SHP77 treated with DMSO at 0.1 percent for 48 hours (cell line): Measurements from ENCODE around the gene UVSSA.
"Not testable (repeated sequence)": the region's sequence is repeated elsewhere in the genome, so short reads cannot be mapped to it uniquely, and the experiment has no call there.

Experiments used
- DNase-seq: peaks from one replicate; lab custom pipeline; 2025; lab: John Stamatoyannopoulos, UW

UVSSA gene

DNA sequence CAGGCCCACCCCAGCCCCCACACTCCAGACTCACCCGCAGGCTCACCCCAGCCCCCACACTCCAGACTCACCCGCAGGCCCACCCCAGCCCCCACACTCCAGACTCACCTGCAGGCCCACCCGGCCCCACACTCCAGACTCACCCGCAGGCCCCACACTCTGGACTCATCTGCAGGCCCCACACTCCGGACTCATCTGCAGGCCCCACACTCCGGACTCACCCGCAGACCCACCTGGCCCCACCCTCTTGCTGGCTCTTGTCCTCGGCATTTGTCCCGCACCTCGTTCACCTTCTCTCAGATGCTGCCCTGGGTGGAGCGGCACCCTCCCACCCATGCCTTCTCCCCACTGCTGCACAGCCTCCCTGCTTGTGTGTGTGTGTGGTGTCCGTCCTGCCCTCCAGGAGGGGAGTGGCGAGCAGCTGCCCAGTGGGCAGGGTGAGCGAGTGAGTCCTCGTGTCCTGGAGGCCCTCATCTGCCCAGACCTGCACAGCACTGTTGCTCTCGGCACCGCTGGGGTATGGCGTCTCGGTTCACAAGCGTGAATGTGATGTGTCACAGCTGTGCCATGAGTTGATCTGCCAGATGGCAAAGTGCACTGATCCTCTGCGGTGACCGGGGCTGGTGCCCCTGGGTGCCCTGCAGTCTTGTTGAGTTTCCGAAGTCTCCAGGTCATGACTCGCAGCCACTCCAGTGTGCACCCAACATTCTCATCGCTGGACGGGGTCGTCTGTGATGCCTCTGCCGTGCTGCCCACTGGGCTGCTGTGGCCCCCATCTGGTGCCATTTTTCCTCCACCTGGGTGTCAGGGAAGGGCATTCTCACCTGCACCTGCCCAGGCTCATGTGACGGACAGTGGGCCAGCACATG lies 29.6 kb upstream of the UVSSA start:
- DNase-seq: no peak

GRCh38 chr4:1318046-1318375 lies 29.0 kb upstream of the UVSSA start:
- DNase-seq: no peak

- no peak for DNase-seq
Observed at GRCh38 chr4:1318488-1319213, 28.4 kb upstream of the UVSSA start.

DNA sequence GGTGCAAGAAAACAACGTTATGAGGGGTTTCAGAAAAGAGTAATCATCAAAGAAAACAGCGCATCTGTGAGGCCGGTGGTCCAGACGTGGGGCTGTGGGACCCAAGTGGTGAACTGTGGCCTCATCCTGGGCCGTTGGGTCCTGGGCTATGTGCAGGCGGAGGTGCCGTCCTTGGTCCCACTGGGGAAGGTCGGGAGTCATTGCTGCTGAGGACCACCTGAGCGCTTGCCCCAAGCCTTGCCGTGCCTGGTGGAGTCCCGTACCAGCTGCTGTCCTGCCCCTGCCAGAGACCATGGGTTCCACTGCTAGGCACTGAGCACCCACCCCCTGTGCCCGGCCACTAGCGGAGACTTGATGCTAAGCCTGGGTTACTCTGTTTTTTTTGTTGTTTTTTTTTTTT lies 25.5 kb upstream of the UVSSA start:
- DNase-seq: no peak

DNA sequence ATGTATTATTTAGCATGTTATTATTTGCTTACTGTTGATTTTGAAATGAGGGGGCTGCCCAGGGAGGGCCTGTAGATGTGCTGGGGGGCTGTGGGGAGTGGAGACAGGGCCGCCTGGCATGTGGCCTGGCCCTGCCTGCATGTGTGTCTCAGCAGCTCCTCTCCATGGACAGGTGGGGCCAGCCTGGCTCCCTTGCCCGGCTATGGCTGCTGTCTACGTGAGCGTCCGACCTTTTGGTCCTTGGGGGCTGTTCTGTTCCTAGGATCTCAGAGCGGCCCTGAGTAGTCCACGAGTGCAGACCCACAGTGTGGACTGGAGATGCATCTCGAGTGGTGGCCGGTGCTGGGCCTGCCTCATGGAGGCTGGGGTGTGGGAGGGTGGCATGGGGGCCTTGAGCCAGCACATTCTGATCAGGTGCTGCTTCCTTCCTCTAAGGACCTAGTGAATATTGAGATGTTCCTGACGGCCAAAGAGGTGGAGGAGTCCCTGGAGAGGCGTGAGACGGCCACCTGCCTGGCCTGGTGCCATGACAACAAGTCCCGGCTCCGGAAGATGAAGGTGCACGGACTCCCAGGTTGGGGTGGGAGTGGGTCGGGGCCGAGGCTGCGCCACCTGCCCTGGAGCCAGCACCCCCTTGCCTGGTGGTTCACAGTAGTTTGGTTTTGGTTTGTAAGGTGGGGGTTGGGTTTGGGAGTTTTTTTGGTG lies 24.9 kb upstream of the UVSSA start:
- DNase-seq: no peak

DNA sequence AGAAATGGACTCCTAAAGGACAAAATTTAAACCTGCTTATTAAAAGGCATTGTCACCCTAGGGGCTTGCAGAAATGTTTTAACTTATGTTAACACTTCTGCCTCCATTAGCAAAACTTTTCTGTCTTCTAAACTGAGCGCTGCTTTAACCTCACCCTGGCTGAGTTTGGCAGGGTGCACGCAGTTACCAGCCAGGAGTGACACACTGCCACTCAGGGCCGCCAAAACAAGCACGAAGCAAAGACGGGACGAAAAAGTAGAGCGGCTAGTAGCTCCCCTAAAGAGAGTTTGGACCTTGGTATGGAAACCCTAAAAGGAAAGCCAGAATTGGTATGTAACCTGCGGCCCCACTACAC lies 23.8 kb upstream of the UVSSA start:
- no peak for DNase-seq

GRCh38 chr4:1323635-1324442 lies 23.2 kb upstream of the UVSSA start:
- no peak for DNase-seq

DNA sequence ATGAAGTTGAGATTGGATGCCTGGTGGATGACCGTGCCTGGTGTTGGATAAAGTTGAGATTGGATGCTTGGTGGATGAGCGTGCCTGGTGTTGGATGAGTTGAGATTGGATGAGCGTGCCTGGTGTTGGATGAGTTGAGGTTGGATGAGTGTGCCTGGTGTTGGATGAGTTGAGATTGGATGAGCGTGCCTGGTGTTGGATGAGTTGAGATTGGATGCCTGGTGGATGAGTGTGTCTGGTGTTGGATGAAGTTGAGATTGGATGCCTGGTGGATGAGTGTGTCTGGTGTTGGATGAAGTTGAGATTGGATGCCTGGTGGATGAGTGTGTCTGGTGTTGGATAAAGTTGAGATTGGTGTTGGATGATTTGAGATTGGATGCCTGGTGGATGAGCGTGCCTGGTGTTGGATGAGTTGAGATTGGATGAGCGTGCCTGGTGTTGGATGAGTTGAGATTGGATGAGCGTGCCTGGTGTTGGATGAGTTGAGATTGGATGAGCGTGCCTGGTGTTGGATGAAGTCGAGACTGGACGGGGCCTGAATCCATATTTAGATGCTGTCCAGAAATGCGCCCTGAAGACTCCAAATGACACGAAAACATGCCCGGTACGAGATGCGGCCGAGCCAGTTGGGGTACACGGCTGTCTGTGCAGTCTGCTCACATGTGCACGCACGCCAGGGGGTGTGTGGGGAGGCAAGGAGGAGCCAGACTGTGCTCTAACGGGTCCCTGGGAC lies 22.4 kb upstream of the UVSSA start:
- not testable (repeated sequence) for DNase-seq

DNA sequence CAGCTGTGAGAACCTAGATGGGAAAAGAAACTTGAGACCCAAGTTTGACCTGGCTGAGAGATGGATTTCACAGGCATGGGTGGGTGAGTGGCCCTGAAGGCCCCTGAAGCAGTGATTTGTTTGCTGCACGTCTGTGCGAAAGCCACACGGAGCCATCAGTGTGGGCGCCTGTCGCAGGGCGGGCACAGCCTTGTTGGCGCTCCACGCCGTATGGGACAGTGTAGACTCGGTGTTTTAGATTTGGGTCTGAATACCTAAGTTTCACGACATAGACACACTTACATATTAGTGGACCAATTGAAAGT lies 21.9 kb upstream of the UVSSA start:
- DNase-seq: no peak

- DNase-seq: no peak
Observed at GRCh38 chr4:1325681-1326635, 21.1 kb upstream of the UVSSA start.

DNA sequence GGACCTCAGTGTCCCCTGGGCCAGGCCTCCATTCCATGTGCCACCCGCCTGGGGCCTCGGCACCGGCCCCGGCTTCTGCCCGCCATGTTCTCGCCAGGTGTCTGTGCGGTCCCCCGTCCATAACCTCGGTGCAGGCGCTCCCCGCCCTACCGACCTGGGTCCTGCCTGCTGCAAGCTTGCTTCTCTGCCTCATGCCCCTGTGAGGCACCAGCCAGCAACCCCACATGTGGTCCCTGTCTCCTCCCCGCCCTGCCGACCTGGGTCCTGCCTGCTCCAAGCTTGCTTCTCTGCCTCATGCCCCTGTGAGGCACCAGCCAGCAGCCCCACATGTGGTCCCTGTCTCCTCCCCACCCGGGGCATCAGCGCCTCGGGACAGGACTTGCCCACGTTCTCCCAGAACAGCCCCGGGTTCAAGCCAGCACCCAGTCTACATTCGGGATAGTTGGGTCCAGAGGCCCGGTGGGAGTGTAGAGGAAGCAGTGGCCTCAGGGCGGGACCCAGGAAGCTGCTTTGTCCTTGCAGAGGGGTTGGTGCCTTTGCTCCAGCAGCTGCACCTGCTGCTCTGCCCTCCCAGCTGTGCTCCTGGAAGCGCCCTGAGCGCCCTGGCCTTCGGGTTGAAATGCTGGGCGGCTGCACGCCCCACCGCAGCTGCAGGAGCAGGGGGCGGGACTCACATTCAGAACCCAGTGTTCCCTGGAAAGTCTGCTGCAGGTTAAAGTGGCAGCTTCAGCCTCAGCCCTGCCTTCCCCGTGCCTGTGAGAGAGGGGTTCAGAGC lies 20.1 kb upstream of the UVSSA start:
- no peak for DNase-seq

DNA sequence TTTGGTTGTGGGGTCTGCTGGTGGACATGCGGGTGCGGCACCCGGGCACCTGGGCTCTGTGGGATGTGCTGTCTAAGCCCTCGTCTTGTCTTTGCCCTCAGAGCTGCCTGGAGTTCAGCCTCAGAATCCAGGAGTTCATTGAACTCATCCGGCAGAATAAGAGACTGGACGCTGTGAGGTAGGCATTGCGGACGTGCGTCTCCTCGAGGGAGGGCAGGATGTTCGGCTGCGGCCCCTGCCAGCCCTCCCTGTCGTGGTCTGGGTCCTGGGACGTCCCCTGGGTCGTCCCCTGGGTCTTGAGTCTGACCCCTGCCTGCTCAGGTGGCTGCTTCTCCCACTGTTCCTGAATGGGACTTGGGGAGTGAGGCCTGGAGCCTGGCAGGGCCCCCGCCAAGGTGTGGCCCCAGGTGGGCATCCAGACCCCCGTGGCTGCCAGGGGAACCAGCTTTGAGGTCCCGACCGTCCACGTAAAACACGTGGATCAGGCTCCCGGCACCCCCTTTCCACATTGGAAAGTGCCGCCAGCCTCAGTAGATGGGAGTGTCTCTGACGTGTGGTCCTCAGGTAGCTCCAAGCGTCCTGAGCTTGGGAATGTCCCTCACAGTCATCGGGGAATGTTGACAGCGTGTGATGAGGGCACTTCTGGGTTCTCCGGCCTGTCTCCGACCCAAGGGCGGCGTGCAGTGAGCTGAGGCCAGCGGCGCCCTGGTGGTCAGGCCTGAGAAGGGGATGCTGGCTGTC lies 19.3 kb upstream of the UVSSA start:
- DNase-seq: no peak

DNA sequence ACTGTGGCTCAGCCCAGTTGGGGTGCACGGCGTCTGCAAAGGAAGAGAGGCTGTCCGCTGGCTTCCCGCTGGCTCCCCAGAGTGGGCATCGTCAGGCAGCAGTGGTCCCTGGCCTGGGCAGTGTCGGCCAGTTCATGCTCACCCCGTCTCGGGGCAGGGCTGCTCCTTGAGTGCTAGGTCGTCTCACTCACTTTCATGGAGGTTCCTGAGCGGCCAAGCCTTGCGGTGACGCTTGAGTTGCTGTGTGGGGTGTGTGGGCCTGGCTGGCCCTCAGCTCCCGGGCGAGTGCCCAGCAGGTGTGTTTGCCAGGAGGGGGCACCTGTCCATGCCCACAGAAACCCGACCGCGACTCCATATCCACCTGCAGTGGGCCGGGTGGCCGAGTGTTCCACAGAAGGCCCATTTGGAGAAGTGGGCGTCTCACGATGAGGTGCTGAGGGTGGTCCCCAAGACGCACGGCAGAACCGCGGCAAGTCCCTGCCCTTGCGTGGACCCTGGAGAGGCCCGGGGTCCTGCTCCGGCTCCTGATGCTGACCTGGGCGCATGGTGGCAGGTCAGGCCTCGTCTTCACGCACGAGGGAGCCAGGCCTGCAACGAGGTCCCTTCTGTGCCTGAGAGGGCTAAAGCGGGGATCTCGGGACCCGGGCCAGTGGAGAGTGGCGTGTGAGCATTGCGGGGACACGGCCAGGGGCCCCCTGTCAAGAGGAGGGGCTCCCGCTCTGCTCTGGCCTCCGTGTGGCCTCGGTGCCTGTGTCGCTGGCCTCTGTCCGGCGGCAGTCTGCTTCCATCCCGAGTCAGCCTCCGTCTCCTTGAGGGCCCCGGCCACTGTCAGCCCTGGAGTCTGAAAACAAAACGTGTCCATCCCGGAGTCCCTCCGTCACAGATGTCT lies 18.5 kb upstream of the UVSSA start:
- DNase-seq: no peak

GRCh38 chr4:1329408-1330371 lies 17.3 kb upstream of the UVSSA start:
- DNase-seq: no peak

- DNase-seq: no peak
Observed at GRCh38 chr4:1330761-1331590, 16.0 kb upstream of the UVSSA start.
